GM23338 (cell line): ENCODE measurements around the gene FBXO30.

Experiments
- ETS1 ChIP-seq: IDR thresholded peaks from 2 replicates; pipeline ENCODE4 v1.6.1; 2016; ENCODE audit warnings: antibody characterized with exemption
- EZH2 ChIP-seq: fragments of 200-600 bp; sonication (generic); IDR thresholded peaks from one replicate; pipeline ENCODE4 v1.8.0; 2017; ENCODE audit warnings: antibody characterized with exemption, mild to moderate bottlenecking, low read depth; ENCODE audit not compliant: unreplicated experiment
- EZH2phosphoT487 ChIP-seq: fragments of 200-600 bp; sonication (generic); IDR thresholded peaks from one replicate; pipeline ENCODE4 v1.8.1; 2018; ENCODE audit warnings: antibody characterized with exemption; ENCODE audit not compliant: unreplicated experiment
- JUNB ChIP-seq: IDR thresholded peaks from one replicate; pipeline ENCODE4 v1.6.1; 2016; ENCODE audit warnings: antibody characterized with exemption; ENCODE audit not compliant: unreplicated experiment
- POLR2AphosphoS5 ChIP-seq: IDR thresholded peaks from 2 replicates; pipeline ENCODE4 v1.6.1; 2016; ENCODE audit warnings: antibody characterized with exemption, low read depth
- REST ChIP-seq: IDR thresholded peaks from one replicate; pipeline ENCODE4 v1.6.1; 2018; ENCODE audit warnings: antibody characterized with exemption; ENCODE audit not compliant: unreplicated experiment
- STAT1 ChIP-seq: IDR thresholded peaks from one replicate; pipeline ENCODE4 v1.6.1; 2016; ENCODE audit warnings: antibody characterized with exemption; ENCODE audit not compliant: unreplicated experiment
- ZNF114 ChIP-seq: fragments of 250-450 bp; sonication (Bioruptor Pico); IDR thresholded peaks from 2 replicates; pipeline ENCODE4 v1.5.0; 2020; ENCODE audit warnings: mild to moderate bottlenecking, moderate library complexity
- ZNF331 ChIP-seq: fragments of 250-450 bp; sonication (Bioruptor Pico); IDR thresholded peaks from 2 replicates; pipeline ENCODE4 v1.5.0; 2020; ENCODE audit warnings: low read depth, mild to moderate bottlenecking, moderate library complexity
- TF ChIP-seq, protein P1 (sequence below), 2 experiments: fragments of 200-600 bp in 1 of 2; sonication (generic) in 1 of 2; conservative IDR thresholded peaks; 2 replicates each; pipeline versions ENCODE4 v1.5.1 to v1.6.1; 2016 to 2017; ENCODE audit warnings: antibody characterized with exemption in 2 of 2, low read depth in 2 of 2, mild to moderate bottlenecking in 2 of 2, moderate library complexity in 1 of 2

DNA sequence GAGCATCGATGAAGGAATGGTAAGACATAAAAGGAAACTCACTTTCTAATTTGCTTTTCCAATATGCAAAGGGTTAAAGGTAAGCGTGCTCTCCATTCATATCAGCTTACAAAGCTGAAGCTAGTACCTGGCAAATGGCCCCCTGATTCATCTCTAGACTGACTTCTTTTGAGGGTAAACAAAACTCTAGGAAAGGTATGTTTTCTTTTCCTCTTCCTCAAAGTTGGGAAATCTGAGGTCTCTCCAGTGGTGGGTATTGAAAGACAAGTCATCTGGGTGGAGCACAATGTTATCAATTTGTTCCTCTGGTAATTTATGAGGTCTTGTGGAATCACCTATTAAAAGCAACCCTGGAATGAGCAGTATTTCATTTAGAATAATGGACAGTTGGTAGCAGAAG is 7.9 kb upstream of the FBXO30 start:
- TF ChIP-seq ETS1 (no peak), STAT1 (no peak), POLR2AphosphoS5 (no peak), JUNB (no peak), EZH2phosphoT487 (no peak), REST (no peak), EZH2 (no peak), ZNF114 (no peak), ZNF331 (CRISPR knock-in tag) (no peak)
- TF ChIP-seq, protein P1, sequence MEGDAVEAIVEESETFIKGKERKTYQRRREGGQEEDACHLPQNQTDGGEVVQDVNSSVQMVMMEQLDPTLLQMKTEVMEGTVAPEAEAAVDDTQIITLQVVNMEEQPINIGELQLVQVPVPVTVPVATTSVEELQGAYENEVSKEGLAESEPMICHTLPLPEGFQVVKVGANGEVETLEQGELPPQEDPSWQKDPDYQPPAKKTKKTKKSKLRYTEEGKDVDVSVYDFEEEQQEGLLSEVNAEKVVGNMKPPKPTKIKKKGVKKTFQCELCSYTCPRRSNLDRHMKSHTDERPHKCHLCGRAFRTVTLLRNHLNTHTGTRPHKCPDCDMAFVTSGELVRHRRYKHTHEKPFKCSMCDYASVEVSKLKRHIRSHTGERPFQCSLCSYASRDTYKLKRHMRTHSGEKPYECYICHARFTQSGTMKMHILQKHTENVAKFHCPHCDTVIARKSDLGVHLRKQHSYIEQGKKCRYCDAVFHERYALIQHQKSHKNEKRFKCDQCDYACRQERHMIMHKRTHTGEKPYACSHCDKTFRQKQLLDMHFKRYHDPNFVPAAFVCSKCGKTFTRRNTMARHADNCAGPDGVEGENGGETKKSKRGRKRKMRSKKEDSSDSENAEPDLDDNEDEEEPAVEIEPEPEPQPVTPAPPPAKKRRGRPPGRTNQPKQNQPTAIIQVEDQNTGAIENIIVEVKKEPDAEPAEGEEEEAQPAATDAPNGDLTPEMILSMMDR (conservative IDR thresholded peaks at IDR 0.05; ENCODE audit: low read depth in 2 of 2), result no peak
